DOHH2 (cell line): ENCODE data around the gene TSPAN11.

Experiments used
- H3F3A ChIP-seq: fragments of 200-600 bp; sonication (generic), shearing (Covaris generic); 2 replicates; pipeline ENCODE4 v1.6.0; 2016; ENCODE audit warnings: antibody characterized with exemption, mild to moderate bottlenecking; ENCODE audit not compliant: control insufficient read depth, insufficient read depth
- H3K27ac ChIP-seq: fragments of 200-600 bp; sonication (generic); 2 replicates; pipeline ENCODE4 v1.5.1; 2014; ENCODE audit warnings: low read depth, mild to moderate bottlenecking, low read length, moderate library complexity
- H3K27me3 ChIP-seq: fragments of 200-600 bp; sonication (generic); 2 replicates; pipeline ENCODE4 v1.6.1; 2014; ENCODE audit warnings: mild to moderate bottlenecking, low read length, mixed read lengths; ENCODE audit not compliant: control insufficient read depth
- H3K36me3 ChIP-seq: fragments of 200-600 bp; sonication (generic); 2 replicates; pipeline ENCODE4 v1.6.1; 2014; ENCODE audit warnings: mild to moderate bottlenecking, low read length, moderate library complexity, mixed read lengths; ENCODE audit not compliant: control insufficient read depth
- H3K4me1 ChIP-seq: fragments of 200-600 bp; sonication (generic); 2 replicates; pipeline ENCODE4 v1.6.1; 2014; ENCODE audit warnings: mild to moderate bottlenecking, low read length, mixed read lengths; ENCODE audit not compliant: control insufficient read depth
- H3K4me2 ChIP-seq: fragments of 200-600 bp; sonication (generic); 2 replicates; pipeline ENCODE4 v1.6.0; 2014; ENCODE audit warnings: mild to moderate bottlenecking, low read length, moderate library complexity
- H3K4me3 ChIP-seq: fragments of 200-600 bp; sonication (generic); 2 replicates; pipeline ENCODE4 v1.5.1; 2014; ENCODE audit warnings: mild to moderate bottlenecking, low read length, mixed read lengths
- H3K79me2 ChIP-seq: fragments of 200-600 bp; sonication (generic); 2 replicates; pipeline ENCODE4 v1.6.1; 2014; ENCODE audit warnings: mild to moderate bottlenecking, low read length, mixed read lengths; ENCODE audit not compliant: control insufficient read depth
- H3K9me2 ChIP-seq: fragments of 200-600 bp; sonication (generic); replicated peaks from 2 replicates; pipeline ENCODE4 v1.6.1; 2014; ENCODE audit warnings: mild to moderate bottlenecking, low read length, mixed read lengths; ENCODE audit not compliant: control insufficient read depth
- H3K9me3 ChIP-seq: fragments of 200-600 bp; sonication (generic); 2 replicates; pipeline ENCODE4 v1.6.1; 2014; ENCODE audit warnings: antibody characterized with exemption, low read length, mixed read lengths; ENCODE audit not compliant: control insufficient read depth, insufficient read depth
- H4K20me1 ChIP-seq: fragments of 200-600 bp; sonication (generic); 2 replicates; pipeline ENCODE4 v1.6.0; 2014; ENCODE audit warnings: low read depth, mild to moderate bottlenecking, antibody characterized with exemption, low read length, moderate library complexity; ENCODE audit not compliant: control insufficient read depth, insufficient read depth
- EZH2phosphoT487 ChIP-seq: fragments of 200-600 bp; sonication (generic); IDR thresholded peaks from 2 replicates; pipeline ENCODE4 v1.6.1; 2017; ENCODE audit warnings: borderline replicate concordance, mild to moderate bottlenecking, antibody characterized with exemption, low read length, moderate library complexity, mixed read lengths
- TF ChIP-seq, protein P1 (sequence below): fragments of 200-600 bp; sonication (generic); IDR thresholded peaks from one replicate; pipeline ENCODE4 v1.5.1; 2014; ENCODE audit warnings: antibody characterized with exemption, mild to moderate bottlenecking, low read depth, low read length; ENCODE audit not compliant: poor library complexity, severe bottlenecking

The TSPAN11 gene

DNA sequence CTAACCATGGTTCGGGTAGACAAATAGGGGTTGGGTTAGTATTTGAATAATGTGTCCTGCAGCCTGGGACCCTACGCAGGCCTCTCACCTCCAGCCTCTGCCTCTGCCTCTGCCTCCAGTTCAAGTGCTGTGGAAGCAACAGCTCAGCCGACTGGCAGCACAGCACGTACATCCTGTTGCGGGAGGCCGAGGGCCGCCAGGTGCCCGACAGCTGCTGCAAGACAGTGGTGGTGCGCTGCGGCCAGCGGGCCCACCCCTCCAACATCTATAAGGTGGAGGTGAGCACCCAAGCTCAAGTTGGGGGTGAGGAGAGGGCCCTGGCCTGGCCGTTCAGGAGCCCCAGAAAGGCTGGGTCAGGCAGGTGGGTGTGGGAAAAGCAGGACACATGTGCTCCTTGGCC is 55.9 kb downstream of the TSPAN11 start:
- Histone ChIP-seq H3K4me2 (no peak overlapping the region), H3K36me3 (no peaks in the 10 kb centered on the region), H3K9me3 (no peaks in the 10 kb centered on the region), H3K27ac (no peak overlapping the region), H4K20me1 (no peaks in the 10 kb centered on the region), H3F3A (no peaks in the 10 kb centered on the region), H3K27me3 (no peaks in the 10 kb centered on the region), H3K4me1 (no peaks in the 10 kb centered on the region), H3K79me2 (no peaks in the 10 kb centered on the region), H3K4me3 (no peak overlapping the region), H3K9me2 (no peaks in the 10 kb centered on the region)
- no peak for TF ChIP-seq EZH2phosphoT487
- TF ChIP-seq, protein P1, sequence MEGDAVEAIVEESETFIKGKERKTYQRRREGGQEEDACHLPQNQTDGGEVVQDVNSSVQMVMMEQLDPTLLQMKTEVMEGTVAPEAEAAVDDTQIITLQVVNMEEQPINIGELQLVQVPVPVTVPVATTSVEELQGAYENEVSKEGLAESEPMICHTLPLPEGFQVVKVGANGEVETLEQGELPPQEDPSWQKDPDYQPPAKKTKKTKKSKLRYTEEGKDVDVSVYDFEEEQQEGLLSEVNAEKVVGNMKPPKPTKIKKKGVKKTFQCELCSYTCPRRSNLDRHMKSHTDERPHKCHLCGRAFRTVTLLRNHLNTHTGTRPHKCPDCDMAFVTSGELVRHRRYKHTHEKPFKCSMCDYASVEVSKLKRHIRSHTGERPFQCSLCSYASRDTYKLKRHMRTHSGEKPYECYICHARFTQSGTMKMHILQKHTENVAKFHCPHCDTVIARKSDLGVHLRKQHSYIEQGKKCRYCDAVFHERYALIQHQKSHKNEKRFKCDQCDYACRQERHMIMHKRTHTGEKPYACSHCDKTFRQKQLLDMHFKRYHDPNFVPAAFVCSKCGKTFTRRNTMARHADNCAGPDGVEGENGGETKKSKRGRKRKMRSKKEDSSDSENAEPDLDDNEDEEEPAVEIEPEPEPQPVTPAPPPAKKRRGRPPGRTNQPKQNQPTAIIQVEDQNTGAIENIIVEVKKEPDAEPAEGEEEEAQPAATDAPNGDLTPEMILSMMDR: no peak

DNA sequence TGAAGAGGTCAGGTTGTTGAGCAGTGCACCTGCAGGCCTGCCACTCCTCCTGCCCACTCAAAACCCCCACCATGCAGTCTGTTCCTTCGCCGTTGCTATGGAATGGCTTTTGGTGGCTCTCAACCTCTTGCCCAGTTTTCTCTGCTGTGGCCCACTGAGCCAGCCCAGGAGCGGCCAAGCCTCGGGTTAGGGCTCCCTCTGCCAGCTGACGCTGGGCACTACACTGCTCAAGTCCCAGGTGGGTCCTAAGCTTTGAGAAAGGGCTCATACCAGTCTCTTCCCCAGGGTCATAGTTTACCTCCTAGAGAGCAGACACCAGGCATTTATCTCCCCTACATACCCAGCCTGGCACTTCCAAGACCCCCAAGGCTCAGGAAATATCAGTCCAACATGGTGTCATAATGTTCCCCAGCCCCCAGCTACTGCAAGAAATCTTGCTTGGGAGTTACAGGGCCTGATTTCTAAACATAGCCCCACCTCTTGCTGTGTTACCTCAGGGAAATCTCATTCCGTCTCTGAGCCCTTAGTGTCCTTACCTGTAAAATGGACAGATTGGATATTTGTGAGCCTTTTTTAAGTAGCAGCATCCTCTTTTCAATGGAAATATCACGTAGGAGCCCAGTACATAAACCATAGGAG is 59.4 kb downstream of the TSPAN11 start:
- H3K36me3 ChIP-seq: no peaks in the 10 kb centered on the region
- H3F3A ChIP-seq: no peaks in the 10 kb centered on the region
- H3K4me2 ChIP-seq: no peak overlapping the region
- no peak overlapping the region for H3K4me3 ChIP-seq
- H3K4me1 ChIP-seq: no peaks in the 10 kb centered on the region
- no peaks in the 10 kb centered on the region for H3K9me3 ChIP-seq
- H3K9me2 ChIP-seq: no peaks in the 10 kb centered on the region
- H3K27ac ChIP-seq: no peak overlapping the region
- H4K20me1 ChIP-seq: no peaks in the 10 kb centered on the region
- no peaks in the 10 kb centered on the region for H3K79me2 ChIP-seq
- no peaks in the 10 kb centered on the region for H3K27me3 ChIP-seq
- TF ChIP-seq, protein P1: peak; percentile 72
- TF ChIP-seq EZH2phosphoT487: no peak

DNA sequence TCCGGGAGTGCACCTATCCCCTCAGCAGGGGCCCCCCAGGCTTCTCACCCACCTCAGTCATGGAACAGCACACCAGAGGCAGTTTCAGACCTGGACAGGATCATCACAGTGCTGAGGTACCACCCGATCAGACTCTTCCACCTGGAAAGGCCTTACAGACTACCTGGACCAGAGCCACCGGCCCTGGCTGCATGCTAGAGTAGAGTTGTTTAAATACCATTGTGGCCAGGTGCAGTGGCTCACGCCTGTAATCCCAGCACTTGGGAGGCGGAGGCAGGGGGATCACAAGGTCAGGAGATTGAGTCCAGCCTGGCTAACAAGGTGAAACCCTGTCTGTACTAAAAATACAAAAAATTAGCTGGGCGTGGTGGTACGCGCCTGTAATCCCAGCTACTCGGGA is 61.5 kb downstream of the TSPAN11 start:
- no peaks in the 10 kb centered on the region for H3F3A ChIP-seq
- H3K4me3 ChIP-seq: no peak overlapping the region
- H3K27ac ChIP-seq: no peak overlapping the region
- no peaks in the 10 kb centered on the region for H3K9me2 ChIP-seq
- no peaks in the 10 kb centered on the region for H3K4me1 ChIP-seq
- no peaks in the 10 kb centered on the region for H3K79me2 ChIP-seq
- no peaks in the 10 kb centered on the region for H4K20me1 ChIP-seq
- no peak for TF ChIP-seq EZH2phosphoT487
- TF ChIP-seq, protein P1: no peak
- H3K27me3 ChIP-seq: no peaks in the 10 kb centered on the region
- H3K9me3 ChIP-seq: no peaks in the 10 kb centered on the region
- H3K36me3 ChIP-seq: no peaks in the 10 kb centered on the region
- H3K4me2 ChIP-seq: no peak overlapping the region
